ENCODE data around the gene KIRREL3.

DNA sequence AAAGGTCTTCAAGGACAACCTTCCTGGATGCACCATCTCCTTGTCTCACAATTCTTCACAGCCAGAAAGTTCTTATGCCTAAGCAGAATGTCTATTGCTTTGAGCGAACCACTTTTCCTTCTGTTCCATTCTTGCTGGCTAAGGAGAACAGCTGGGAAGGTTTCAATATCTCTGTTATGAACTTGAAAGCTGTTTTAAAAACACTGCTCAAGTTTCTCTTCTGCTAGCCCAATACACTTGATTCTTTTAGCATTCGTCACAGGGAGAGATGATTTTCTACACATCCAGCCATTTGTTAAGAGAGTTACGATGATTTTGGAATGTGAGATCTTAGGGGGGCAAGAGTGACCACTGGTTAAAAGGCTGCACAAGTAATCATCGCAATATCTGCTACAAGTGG is 249.3 kb downstream of the KIRREL3 start:
- no peak for TF ChIP-seq CTCF (IDR thresholded peaks at IDR 0.05; ENCODE audit: insufficient read depth, low read length, poor library complexity, severe bottlenecking)
- no peak for TF ChIP-seq EZH2phosphoT487 (conservative IDR thresholded peaks at IDR 0.05; ENCODE audit: low read length)

Measured in SU-DHL-6 (cell line).